H1 (cell line): ENCODE data around the gene SEPTIN1. TPM values are rescaled to one million over a fixed set of nuclear protein-coding genes. Genes with fewer than 3 reads are reported as not detected.

Experiments
- CTCF ChIA-PET: fragments of 300-600 bp; sonication (Branson Sonifier 250); formaldehyde crosslinking; loops from one replicate; lab custom pipeline; 2021; ENCODE audit not compliant: partially characterized antibody; lab: Charles Lee
- POLR2A ChIA-PET: fragments of 300-600 bp; sonication (Branson Sonifier 250); formaldehyde crosslinking; loops from one replicate; lab custom pipeline; 2021; ENCODE audit warnings: inconsistent platforms; ENCODE audit not compliant: partially characterized antibody; lab: Charles Lee
- DNase-seq, 2 experiments: peaks; one replicate each; pipeline versions ENCODE4 v3.0.0 to v3.0.0-alpha.2; 2010 to 2022; ENCODE audit warnings: low spot score in 2 of 2, low read depth in 1 of 2, mixed read lengths in 1 of 2
- FAIRE-seq: peaks from 2 replicates; lab custom pipeline; 2011; peaks lifted over from hg19 to GRCh38; lab: Jason Lieb, UNC
- H2AFZ ChIP-seq: 2 replicates; pipeline ENCODE4 v1.8.1; 2012; ENCODE audit warnings: low read length, inconsistent platforms
- H2AK5ac ChIP-seq: 2 replicates; pipeline ENCODE4 v1.6.1; 2013; ENCODE audit warnings: low read depth, low read length
- H2BK120ac ChIP-seq: replicated peaks from 2 replicates; pipeline ENCODE3; 2013; ENCODE audit warnings: low read depth, low read length, inconsistent platforms
- H2BK12ac ChIP-seq: 2 replicates; pipeline ENCODE4 v1.6.1; 2013; ENCODE audit warnings: low read depth, low read length
- H2BK15ac ChIP-seq: 2 replicates; pipeline ENCODE4 v1.6.1; 2013; ENCODE audit warnings: low read length
- H2BK20ac ChIP-seq: 2 replicates; pipeline ENCODE4 v1.6.1; 2013; ENCODE audit warnings: low read length
- H2BK5ac ChIP-seq: 2 replicates; pipeline ENCODE4 v1.6.1; 2013; ENCODE audit warnings: low read depth, low read length
- H3K14ac ChIP-seq: 2 replicates; pipeline ENCODE4 v1.6.1; 2013; ENCODE audit warnings: inconsistent platforms; ENCODE audit not compliant: insufficient read length
- H3K18ac ChIP-seq: 2 replicates; pipeline ENCODE4 v1.6.1; 2013; ENCODE audit warnings: low read length; ENCODE audit errors: extremely low read depth
- H3K23ac ChIP-seq: 2 replicates; pipeline ENCODE4 v1.6.1; 2013; ENCODE audit warnings: inconsistent platforms; ENCODE audit not compliant: insufficient read length
- H3K23me2 ChIP-seq: 2 replicates; pipeline ENCODE4 v1.6.1; 2013; ENCODE audit warnings: low read depth, low read length
- H3K27ac ChIP-seq: 2 replicates; pipeline ENCODE4 v1.6.1; 2011; ENCODE audit warnings: low read depth, low read length, inconsistent platforms
- H3K27me3 ChIP-seq, 4 experiments: replicated peaks in 1 of 4; 1 replicate in 1 of 4; 2 replicates in 3 of 4; pipeline versions ENCODE4 v1.6.1 to v1.8.1; 2011 to 2013; ENCODE audit warnings: low read length in 3 of 4, mild to moderate bottlenecking in 3 of 4, inconsistent platforms in 2 of 4, mixed read lengths in 2 of 4, moderate library complexity in 1 of 4; ENCODE audit not compliant: control insufficient read depth in 3 of 4, insufficient read depth in 3 of 4; ENCODE audit errors: extremely low read depth in 1 of 4
- H3K36me3 ChIP-seq, 4 experiments: 2 replicates each; pipeline versions ENCODE4 v1.6.1 to v1.8.1; 2011 to 2013; ENCODE audit warnings: mild to moderate bottlenecking in 4 of 4, low read length in 3 of 4, moderate library complexity in 2 of 4, control low read depth in 1 of 4, inconsistent platforms in 1 of 4; ENCODE audit not compliant: insufficient read depth in 4 of 4, control insufficient read depth in 2 of 4
- H3K4ac ChIP-seq: replicated peaks from 2 replicates; pipeline ENCODE3; 2013; ENCODE audit warnings: low read length, low read depth, mixed read lengths, inconsistent platforms; ENCODE audit not compliant: insufficient read length
- H3K4me1 ChIP-seq, 4 experiments: replicated peaks in 1 of 4; 1 replicate in 1 of 4; 2 replicates in 3 of 4; pipeline versions ENCODE4 v1.6.1 to v1.8.1; 2011 to 2013; ENCODE audit warnings: low read length in 3 of 4, inconsistent platforms in 2 of 4, mixed read lengths in 1 of 4; ENCODE audit not compliant: insufficient read depth in 4 of 4, control insufficient read depth in 3 of 4
- H3K4me2 ChIP-seq, 2 experiments: 2 replicates each; pipeline versions ENCODE4 v1.6.1 to v1.8.1; 2011 to 2013; ENCODE audit warnings: low read depth in 2 of 2, low read length in 2 of 2, control low read depth in 1 of 2, inconsistent platforms in 1 of 2, mild to moderate bottlenecking in 1 of 2; ENCODE audit not compliant: insufficient read depth in 1 of 2
- H3K4me3 ChIP-seq, 4 experiments: fragments of 200-600, 300-600 bp in 1 of 4; sonication (generic), shearing (Covaris generic), sonication (Bioruptor Twin) in 1 of 4; 2 replicates each; pipeline versions ENCODE4 v1.5.1 to v1.8.1; 2011 to 2016; ENCODE audit warnings: low read length in 4 of 4, low read depth in 3 of 4, control low read depth in 2 of 4, inconsistent platforms in 2 of 4, mild to moderate bottlenecking in 2 of 4, mixed read lengths in 1 of 4, moderate library complexity in 1 of 4; ENCODE audit not compliant: insufficient read depth in 2 of 4; ENCODE audit errors: extremely low read depth in 1 of 4
- H3K56ac ChIP-seq: replicated peaks from 2 replicates; pipeline ENCODE3; 2013; ENCODE audit warnings: low read depth, mild to moderate bottlenecking, mixed read lengths, low read length, inconsistent platforms; ENCODE audit not compliant: insufficient read length
- H3K79me1 ChIP-seq: 2 replicates; pipeline ENCODE4 v1.6.1; 2013; ENCODE audit warnings: low read depth, low read length, control low read depth
- H3K79me2 ChIP-seq, 2 experiments: 2 replicates each; pipeline versions ENCODE4 v1.6.1 to v1.8.1; 2012 to 2013; ENCODE audit warnings: low read length in 2 of 2, mild to moderate bottlenecking in 2 of 2, inconsistent platforms in 1 of 2; ENCODE audit not compliant: insufficient read depth in 2 of 2, control insufficient read depth in 1 of 2
- H3K9ac ChIP-seq, 4 experiments: replicated peaks in 1 of 4; 1 replicate in 1 of 4; 2 replicates in 3 of 4; pipeline versions ENCODE4 v1.6.1 to v1.8.1; 2011 to 2013; ENCODE audit warnings: low read depth in 3 of 4, low read length in 3 of 4, control low read depth in 2 of 4, mild to moderate bottlenecking in 2 of 4, moderate library complexity in 2 of 4, inconsistent platforms in 1 of 4; ENCODE audit errors: extremely low read depth in 1 of 4
- H3K9me3 ChIP-seq, 2 experiments: 2 replicates each; pipeline versions ENCODE4 v1.6.1 to v1.8.1; 2012 to 2013; ENCODE audit warnings: mild to moderate bottlenecking in 2 of 2, moderate library complexity in 2 of 2, control low read depth in 1 of 2, inconsistent platforms in 1 of 2, low read depth in 1 of 2, low read length in 1 of 2, mixed read lengths in 1 of 2; ENCODE audit not compliant: insufficient read depth in 2 of 2
- H4K20me1 ChIP-seq, 2 experiments: replicated peaks in 1 of 2; 2 replicates each; pipeline versions ENCODE3 to v1.8.1; 2011 to 2013; ENCODE audit warnings: inconsistent platforms in 2 of 2, low read length in 2 of 2, mild to moderate bottlenecking in 1 of 2; ENCODE audit not compliant: insufficient read depth in 2 of 2, control insufficient read depth in 1 of 2
- H4K5ac ChIP-seq: 2 replicates; pipeline ENCODE4 v1.6.1; 2013; ENCODE audit warnings: low read length, low read depth, mixed read lengths, inconsistent platforms; ENCODE audit not compliant: insufficient read length
- H4K8ac ChIP-seq: 2 replicates; pipeline ENCODE4 v1.8.0; 2013; ENCODE audit warnings: mild to moderate bottlenecking, moderate library complexity, low read length, inconsistent platforms; ENCODE audit not compliant: insufficient read depth; ENCODE audit errors: extremely low read depth
- H4K91ac ChIP-seq: replicated peaks from 2 replicates; pipeline ENCODE3; 2013; ENCODE audit warnings: low read length, mixed read lengths, inconsistent platforms; ENCODE audit not compliant: insufficient read length
- ATF3 ChIP-seq: IDR thresholded peaks from 2 replicates; pipeline ENCODE4 v1.6.1; 2011; ENCODE audit warnings: low read depth, mild to moderate bottlenecking, low read length; ENCODE audit not compliant: insufficient read depth
- WGBS, 2 experiments: shearing (Covaris generic) in 1 of 2; methylation state at CpG; one replicate each; pipeline versions ENCODE4 v1.1.6 to v1.1.7; 2013 to 2015; ENCODE audit warnings: low lambda C conversion rate in 2 of 2, mixed read lengths in 2 of 2, inconsistent platforms in 1 of 2, low coverage in 1 of 2, missing lambda C conversion rate in 1 of 2; ENCODE audit not compliant: insufficient replicate concordance in 2 of 2, insufficient coverage in 1 of 2, insufficient read length in 1 of 2; ENCODE audit errors: extremely low coverage in 1 of 2, missing lambda C conversion rate in 1 of 2; 5-methylcytosine and 5-hydroxymethylcytosine counted together
- polyA plus RNA-seq, 7 experiments: library from polyadenylated mRNA; depleted of rRNA in 3 of 7; stranded (reverse) in 5 of 7; unstranded in 2 of 7; fragments of >200 nt in 5 of 7; fragments of 200-250 nt in 2 of 7; gene quantifications; 1 replicate in 5 of 7; 2 replicates in 1 of 7; 4 replicates in 1 of 7; pipeline versions ENCODE4 v1.2.1 to v1.2.3, GENCODE V29; 2011 to 2013; ENCODE audit warnings: missing spikeins in 2 of 7, mixed read lengths in 2 of 7
- total RNA-seq: library from RNA; stranded (reverse); fragmentation: NEBNext Ultra II Directional; extraction: Animal tissue kit (Norgen Biotek cat#: 25700); gene quantifications from 2 replicates; pipeline ENCODE4 v1.2.1, GENCODE V29; 2021

The SEPTIN1 gene
- total and polyA plus RNA-seq, 2 of the 8 experiments (the other 6 are each of a cell fraction or from before 2014, with no cell fraction given) = 0.24 to 1.4 TPM

- no peak overlapping the region for H3K56ac ChIP-seq
- 0 out of 2 replicates have a peak overlapping the region, but pooled peaks have one; percentile 5 for H4K8ac ChIP-seq
- WGBS, 2 experiments = 93% methylated on average over 30 of the region's 32 CpGs; no CpG with 5 or more reads in 1 of the 2 experiments
- no peak overlapping the region for H2BK120ac ChIP-seq
- no peaks in the 10 kb centered on the region for H3K79me1 ChIP-seq
- no peaks in the 10 kb centered on the region for H3K36me3 ChIP-seq
- H3K18ac ChIP-seq = no peak overlapping the region
- DNase-seq = no peak
- no peak overlapping the region for H2BK20ac ChIP-seq
- H4K5ac ChIP-seq = no peak overlapping the region
- no peaks in the 10 kb centered on the region for H3K27me3 ChIP-seq
- no peak overlapping the region for H2AFZ ChIP-seq
- no peaks in the 10 kb centered on the region for H3K23me2 ChIP-seq
- CTCF ChIA-PET = interaction anchor here (1.4 kb wide), 1 partner anchor 10 kb away, joined by 3 read pairs; no protein-coding TSS in a partner anchor
- H3K79me2 ChIP-seq = no peaks in the 10 kb centered on the region
- H3K4me2 ChIP-seq = no peak overlapping the region
- H2AK5ac ChIP-seq = no peak overlapping the region
- no peak overlapping the region for H3K27ac ChIP-seq
- H3K9me3 ChIP-seq = no peaks in the 10 kb centered on the region
- no peak overlapping the region for H3K23ac ChIP-seq
- H2BK15ac ChIP-seq = no peak overlapping the region
- H2BK5ac ChIP-seq = no peak overlapping the region
- POLR2A ChIA-PET = interaction anchor here (1.1 to 1.4 kb wide), 3 partner anchors 10 to 17 kb away, joined by 3 to 4 read pairs (median 4); partner anchors contain the start of gene CD2BP2
- H3K4ac ChIP-seq = no peak overlapping the region
- H4K91ac ChIP-seq = no peak overlapping the region
- H4K20me1 ChIP-seq = no peaks in the 10 kb centered on the region
- H3K4me1 ChIP-seq = no peaks in the 10 kb centered on the region
- H3K9ac ChIP-seq = no peak overlapping the region
- no peak overlapping the region for H3K4me3 ChIP-seq
- no peak overlapping the region for H2BK12ac ChIP-seq
- no peak for FAIRE-seq
- no peak overlapping the region for H3K14ac ChIP-seq
- TF ChIP-seq ATF3 = no peak
Measured at GRCh38 chr16:30342751-30343490, 39.4 kb downstream of the SEPTIN1 start.
